Pons (tissue), 1 donor: Measurements from ENCODE around the gene C5orf58.

Source experiments
- DNase-seq: peaks from one replicate; pipeline ENCODE4 v3.0.0-alpha.2; 2016; ENCODE audit warnings: low spot score

Gene C5orf58

GRCh38 chr5:170283296-170283695 is 50.5 kb downstream of the C5orf58 start:
- DNase-seq = no peak

- DNase-seq = no peak
Measured at GRCh38 chr5:170284231-170284630, 51.4 kb downstream of the C5orf58 start.

- no peak for DNase-seq
Measured at GRCh38 chr5:170285181-170285580, 52.4 kb downstream of the C5orf58 start.

GRCh38 chr5:170286386-170286925 is 53.7 kb downstream of the C5orf58 start:
- no peak for DNase-seq

- peak; percentile 60 for DNase-seq
Measured at GRCh38 chr5:170287532-170287931, 54.7 kb downstream of the C5orf58 start.

GRCh38 chr5:170288151-170288550 is 55.4 kb downstream of the C5orf58 start:
- no peak for DNase-seq

GRCh38 chr5:170288551-170288950 is 55.8 kb downstream of the C5orf58 start:
- DNase-seq = no peak

GRCh38 chr5:170289121-170289520 is 56.3 kb downstream of the C5orf58 start:
- no peak for DNase-seq

- no peak for DNase-seq
Measured at GRCh38 chr5:170289764-170290163, 57.0 kb downstream of the C5orf58 start.

GRCh38 chr5:170290498-170290897 is 57.7 kb downstream of the C5orf58 start:
- no peak for DNase-seq

- DNase-seq = no peak
Measured at GRCh38 chr5:170292179-170293104, 59.7 kb downstream of the C5orf58 start.

GRCh38 chr5:170293273-170293672 is 60.5 kb downstream of the C5orf58 start:
- peak; percentile 84 for DNase-seq

- no peak for DNase-seq
Measured at GRCh38 chr5:170294057-170294456, 61.3 kb downstream of the C5orf58 start.

GRCh38 chr5:170294556-170294955 is 61.8 kb downstream of the C5orf58 start:
- DNase-seq = no peak
